IMR-90 (cell line): ENCODE results near the gene KCNJ13. TPM values are rescaled to one million over a fixed set of nuclear protein-coding genes. Genes with fewer than 3 reads are reported as not detected.

Experiments used
- ATAC-seq: fragments of 200-7000 bp; cut with Tn5 transposase; 2 replicates; pipeline ENCODE4 v1.9.1; 2020; ENCODE audit warnings: low read depth, mild to moderate bottlenecking, moderate library complexity
- BruUV-seq: library from RNA; stranded (reverse); fragments of 400-500 nt; replicated peaks from 2 replicates; lab custom pipeline; 2021; lab: Mats Ljungman, UMichigan
- CTCF ChIA-PET: fragments of 300-600 bp; formaldehyde crosslinking; extraction: SDS; loops from one replicate; lab custom pipeline; 2021; ENCODE audit warnings: antibody characterized with exemption; lab: Yijun Ruan, JAX
- POLR2A ChIA-PET: fragments of 300-600 bp; sonication (Branson Sonifier 250); formaldehyde crosslinking; loops from one replicate; lab custom pipeline; 2022; ENCODE audit warnings: antibody characterized with exemption; ENCODE audit not compliant: unreplicated experiment; lab: Charles Lee
- DNase-seq: peaks from one replicate; pipeline ENCODE4 v3.0.0; 2013
- H2AFZ ChIP-seq: replicated peaks from 2 replicates; pipeline ENCODE3; 2013; ENCODE audit warnings: low read length, mild to moderate bottlenecking; ENCODE audit not compliant: poor library complexity
- H2AK5ac ChIP-seq: 2 replicates; pipeline ENCODE4 v1.6.1; 2013; ENCODE audit warnings: low read depth, low read length, inconsistent platforms
- H2AK9ac ChIP-seq: replicated peaks from 2 replicates; pipeline ENCODE3; 2013; ENCODE audit warnings: mild to moderate bottlenecking, low read depth, low read length, moderate library complexity; ENCODE audit not compliant: poor library complexity
- H2BK120ac ChIP-seq: 2 replicates; pipeline ENCODE4 v1.6.1; 2013; ENCODE audit warnings: low read depth, low read length, inconsistent platforms
- H2BK15ac ChIP-seq: 3 replicates; pipeline ENCODE4 v1.6.1; 2013; ENCODE audit warnings: low read depth, low read length, inconsistent platforms
- H2BK20ac ChIP-seq: 2 replicates; pipeline ENCODE4 v1.6.1; 2013; ENCODE audit warnings: low read depth, mild to moderate bottlenecking, inconsistent platforms, low read length, moderate library complexity
- H2BK5ac ChIP-seq: 2 replicates; pipeline ENCODE4 v1.6.1; 2013; ENCODE audit warnings: mild to moderate bottlenecking, low read depth, low read length, inconsistent platforms; ENCODE audit not compliant: poor library complexity, severe bottlenecking
- H3K14ac ChIP-seq: replicated peaks from 2 replicates; pipeline ENCODE4 v1.6.1; 2013; ENCODE audit warnings: low read depth, low read length, inconsistent platforms
- H3K18ac ChIP-seq: 2 replicates; pipeline ENCODE4 v1.6.1; 2013; ENCODE audit warnings: low read depth, low read length, control low read depth
- H3K23ac ChIP-seq: 2 replicates; pipeline ENCODE4 v1.6.1; 2013; ENCODE audit warnings: low read depth, low read length, inconsistent platforms
- H3K27ac ChIP-seq: 2 replicates; pipeline ENCODE4 v1.5.1; 2013; ENCODE audit warnings: mild to moderate bottlenecking, control low read depth, low read length; ENCODE audit not compliant: insufficient read depth
- H3K27me3 ChIP-seq: 2 replicates; pipeline ENCODE4 v1.6.1; 2013; ENCODE audit warnings: low read length; ENCODE audit not compliant: control insufficient read depth, insufficient read depth
- H3K36me3 ChIP-seq: 2 replicates; pipeline ENCODE4 v1.6.1; 2013; ENCODE audit warnings: low read length, mixed read lengths; ENCODE audit not compliant: control insufficient read depth, insufficient read depth
- H3K4ac ChIP-seq: 2 replicates; pipeline ENCODE4 v1.6.1; 2013; ENCODE audit warnings: low read depth, low read length, inconsistent platforms
- H3K4me1 ChIP-seq: 2 replicates; pipeline ENCODE4 v1.6.1; 2013; ENCODE audit warnings: low read length, mixed read lengths; ENCODE audit not compliant: control insufficient read depth, insufficient read depth
- H3K4me2 ChIP-seq: 2 replicates; pipeline ENCODE4 v1.6.1; 2013; ENCODE audit warnings: low read depth, mild to moderate bottlenecking, control low read depth, low read length, moderate library complexity
- H3K4me3 ChIP-seq: 2 replicates; pipeline ENCODE4 v1.5.1; 2013; ENCODE audit warnings: low read depth, mild to moderate bottlenecking, control low read depth, low read length, moderate library complexity; ENCODE audit not compliant: insufficient read depth
- H3K56ac ChIP-seq: 2 replicates; pipeline ENCODE4 v1.6.1; 2013; ENCODE audit warnings: low read length, inconsistent platforms; ENCODE audit not compliant: insufficient read depth; ENCODE audit errors: extremely low read depth
- H3K79me1 ChIP-seq, 2 experiments: 2 replicates each; pipeline ENCODE4 v1.6.1; 2013; ENCODE audit warnings: low read length in 2 of 2, inconsistent platforms in 1 of 2, low read depth in 1 of 2
- H3K9ac ChIP-seq: 2 replicates; pipeline ENCODE4 v1.6.1; 2013; ENCODE audit warnings: low read depth, low read length, control low read depth
- H3K9me1 ChIP-seq: 2 replicates; pipeline ENCODE4 v1.6.1; 2013; ENCODE audit warnings: low read length, inconsistent platforms; ENCODE audit not compliant: insufficient read depth
- H3K9me3 ChIP-seq: 2 replicates; pipeline ENCODE4 v1.6.1; 2013; ENCODE audit warnings: low read length; ENCODE audit not compliant: control insufficient read depth, insufficient read depth
- H4K20me1 ChIP-seq: 2 replicates; pipeline ENCODE4 v1.6.1; 2013; ENCODE audit warnings: low read length, inconsistent platforms; ENCODE audit not compliant: insufficient read depth
- H4K5ac ChIP-seq: 2 replicates; pipeline ENCODE4 v1.6.1; 2013; ENCODE audit warnings: mild to moderate bottlenecking, low read depth, low read length, control low read depth
- H4K8ac ChIP-seq, 2 experiments: 2 replicates each; pipeline ENCODE4 v1.6.1; 2013; ENCODE audit warnings: low read depth in 2 of 2, low read length in 2 of 2, control low read depth in 1 of 2, inconsistent platforms in 1 of 2
- H4K91ac ChIP-seq: 2 replicates; pipeline ENCODE4 v1.6.1; 2013; ENCODE audit warnings: low read depth, low read length, inconsistent platforms; ENCODE audit not compliant: insufficient read depth
- BHLHE40 ChIP-seq: fragments of 150-350 bp; IDR thresholded peaks from 2 replicates; pipeline ENCODE4 v1.6.1; 2016; ENCODE audit warnings: mild to moderate bottlenecking, low read depth, low read length
- CEBPB ChIP-seq: IDR thresholded peaks from 2 replicates; pipeline ENCODE4 v1.6.1; 2012; ENCODE audit warnings: low read depth, low read length, improper control_type of control experiment
- CTCF ChIP-seq: conservative IDR thresholded peaks from 2 replicates; pipeline ENCODE4 v1.5.1; 2012; ENCODE audit warnings: mild to moderate bottlenecking, low read depth, low read length, improper control_type of control experiment
- ELK1 ChIP-seq: fragments of 150-350 bp; IDR thresholded peaks from 2 replicates; pipeline ENCODE4 v1.6.1; 2016; ENCODE audit warnings: low read depth, mild to moderate bottlenecking, low read length, moderate library complexity, borderline replicate concordance
- FOS ChIP-seq: fragments of 150-350 bp; IDR thresholded peaks from 2 replicates; pipeline ENCODE4 v1.6.1; 2016; ENCODE audit warnings: low read depth, low read length
- MAFK ChIP-seq: IDR thresholded peaks from 2 replicates; pipeline ENCODE4 v1.6.1; 2012; ENCODE audit warnings: low read depth, low read length, improper control_type of control experiment
- MAZ ChIP-seq: IDR thresholded peaks from 2 replicates; pipeline ENCODE4 v1.6.1; 2012; ENCODE audit warnings: low read depth, mild to moderate bottlenecking, low read length, improper control_type of control experiment, moderate library complexity, borderline replicate concordance
- NFE2L2 ChIP-seq: fragments of 150-350 bp; IDR thresholded peaks from 2 replicates; pipeline ENCODE4 v1.6.1; 2016; ENCODE audit warnings: low read depth, mild to moderate bottlenecking, low read length
- RCOR1 ChIP-seq: IDR thresholded peaks from 2 replicates; pipeline ENCODE4 v1.6.1; 2012; ENCODE audit warnings: mild to moderate bottlenecking, low read length, improper control_type of control experiment; ENCODE audit not compliant: insufficient replicate concordance
- RFX5 ChIP-seq: IDR thresholded peaks from 2 replicates; pipeline ENCODE4 v1.8.0; 2012; ENCODE audit warnings: low read depth, mild to moderate bottlenecking, low read length, moderate library complexity
- SMC3 ChIP-seq: fragments of 150-350 bp; IDR thresholded peaks from 2 replicates; pipeline ENCODE4 v1.6.1; 2016; ENCODE audit warnings: low read depth, mild to moderate bottlenecking, antibody characterized with exemption, low read length, moderate library complexity
- USF2 ChIP-seq: fragments of 150-350 bp; IDR thresholded peaks from 2 replicates; pipeline ENCODE4 v1.6.1; 2017; ENCODE audit warnings: mild to moderate bottlenecking, antibody characterized with exemption, low read length, low read depth
- WGBS, 2 experiments: methylation state at CpG; one replicate each; pipeline versions ENCODE4 v1.1.5 to v1.1.7; 2013; ENCODE audit warnings: missing lambda C conversion rate in 2 of 2; ENCODE audit not compliant: insufficient read length in 1 of 2; ENCODE audit errors: extremely low coverage in 2 of 2; 5-methylcytosine and 5-hydroxymethylcytosine counted together
- dilution Hi-C: fragments of 300-500 bp; cut with HindIII; formaldehyde crosslinking; loops from one replicate; pipeline ENCODE4 v1.14.3; 2018; ENCODE audit warnings: low sequenced_read_pairs; ENCODE audit not compliant: unreplicated experiment
- in situ Hi-C: fragments of 300-500 bp; cut with MboI; formaldehyde crosslinking; loops from 3 replicates; pipeline ENCODE4 v1.14.3; 2019; ENCODE audit warnings: low sequenced_read_pairs, inconsistent platforms, mixed read lengths
- intact Hi-C: fragments of 100-400 bp; cut with micrococcal nuclease; formaldehyde crosslinking; loops from 2 replicates; pipeline ENCODE4 v1.10.0; 2022
- polyA plus RNA-seq, 3 experiments: library from polyadenylated mRNA; depleted of rRNA; stranded (reverse); fragments of >200 nt; gene quantifications; 2 replicates each; pipeline ENCODE4 v1.2.3, GENCODE V29; 2012; ENCODE audit warnings: low replicate concordance in 1 of 3
- total RNA-seq: library from RNA; depleted of rRNA; stranded (reverse); fragments of >200 nt; gene quantifications from 2 replicates; pipeline ENCODE4 v1.2.3, GENCODE V29; 2012

Gene KCNJ13
- total and polyA plus RNA-seq, 2 of the 4 experiments (the other 2 are of a cell fraction): not detected

GRCh38 chr2:232772531-232772930 is 3.8 kb downstream of the KCNJ13 start:
- 100% methylated on average over 1 of the region's 2 CpGs; no CpG with 5 or more reads in 1 of the 2 experiments for WGBS, 2 experiments
- dilution Hi-C loops: no loop called here

More at GRCh38 chr2:232772531-232772930, 3.8 kb downstream of the KCNJ13 start:
- H2AFZ ChIP-seq: no peak overlapping the region
- intact Hi-C loops: loop anchor here (10.0 kb wide), 1 partner anchor 168 kb away; no protein-coding TSS in a partner anchor
- no peak overlapping the region for H3K18ac ChIP-seq
- no peak overlapping the region for H4K8ac ChIP-seq
- no peak overlapping the region for H3K23ac ChIP-seq
- no peaks in the 10 kb centered on the region for H3K27me3 ChIP-seq
- H2BK120ac ChIP-seq: no peak overlapping the region
- H4K20me1 ChIP-seq: peaks cover 4% of the 10 kb centered on the region; the same call in 1 of the 2 replicates
- no peak overlapping the region for H3K27ac ChIP-seq
- H3K79me1 ChIP-seq: peaks cover 10 to 16% of the 10 kb centered on the region in 2 experiments
- no peak overlapping the region for H2AK9ac ChIP-seq
- H3K4me1 ChIP-seq: no peaks in the 10 kb centered on the region
- BruUV-seq: no TSS peak
- ATAC-seq: no peak
- H3K9me1 ChIP-seq: peaks cover 6% of the 10 kb centered on the region
- H3K14ac ChIP-seq: no peak overlapping the region
- H2BK5ac ChIP-seq: no peak overlapping the region
- H3K4ac ChIP-seq: no peak overlapping the region
- H2AK5ac ChIP-seq: no peak overlapping the region
- in situ Hi-C loops: no loop called here
- no peak for DNase-seq
- TF ChIP-seq MAZ (no peak), USF2 (no peak), CTCF (no peak), NFE2L2 (no peak), SMC3 (no peak), BHLHE40 (no peak), FOS (no peak), MAFK (no peak), RFX5 (no peak), ELK1 (no peak), RCOR1 (no peak), CEBPB (no peak)
- CTCF ChIA-PET: interaction anchor here (0.7 kb wide), 1 partner anchor 20 kb away, joined by 3 read pairs; no protein-coding TSS in a partner anchor
- no peak overlapping the region for H3K4me3 ChIP-seq
- H3K56ac ChIP-seq: no peak overlapping the region
- no peak overlapping the region for H3K9ac ChIP-seq
- no peak overlapping the region for H4K5ac ChIP-seq
- no peak overlapping the region for H2BK15ac ChIP-seq
- POLR2A ChIA-PET: no interaction called here
- H3K36me3 ChIP-seq: peaks cover 14% of the 10 kb centered on the region
- no peak overlapping the region for H3K4me2 ChIP-seq
- no peak overlapping the region for H4K91ac ChIP-seq
- no peak overlapping the region for H2BK20ac ChIP-seq
- H3K9me3 ChIP-seq: no peaks in the 10 kb centered on the region
